BJ (cell line): ENCODE data around the gene RPAP2. TPM values are rescaled to one million over a fixed set of nuclear protein-coding genes. Genes with fewer than 3 reads are reported as not detected.

Experiments used
- CTCF ChIA-PET: fragments of 350-600 bp; formaldehyde crosslinking; extraction: SDS; loops from one replicate; lab custom pipeline; 2021; ENCODE audit warnings: antibody characterized with exemption, inconsistent platforms; lab: Yijun Ruan, JAX
- POLR2A ChIA-PET: fragments of 300-600 bp; sonication (Branson Sonifier 250); formaldehyde crosslinking; extraction: SDS; loops from one replicate; lab custom pipeline; 2021; ENCODE audit warnings: antibody characterized with exemption; lab: Charles Lee
- DNase-seq: peaks from one replicate; pipeline ENCODE4 v3.0.0-alpha.2; 2011; ENCODE audit warnings: low read depth
- H3K27me3 ChIP-seq: 2 replicates; pipeline ENCODE4 v1.6.0; 2011; ENCODE audit warnings: low read length; ENCODE audit not compliant: control insufficient read depth, insufficient read depth
- H3K36me3 ChIP-seq: 2 replicates; pipeline ENCODE4 v1.5.1; 2011; ENCODE audit warnings: low read length; ENCODE audit not compliant: control insufficient read depth, insufficient read depth
- H3K4me3 ChIP-seq: 2 replicates; pipeline ENCODE4 v1.5.1; 2011; ENCODE audit warnings: low read depth, mild to moderate bottlenecking, control low read depth, low read length
- polyA plus RNA-seq: library from polyadenylated mRNA; depleted of rRNA; stranded (reverse); fragments of >200 nt; gene quantifications from 2 replicates; pipeline ENCODE4 v1.2.3, GENCODE V29; 2011
- TF ChIP-seq, protein P1 (sequence below): IDR thresholded peaks from 2 replicates; pipeline ENCODE4 v1.5.1; 2011; ENCODE audit warnings: low read depth, mild to moderate bottlenecking, control low read depth, inconsistent platforms, low read length, moderate library complexity; ENCODE audit not compliant: insufficient read depth

RPAP2 gene
- polyA plus RNA-seq, 1 experiment = 4.0 TPM

- no peak overlapping the region for H3K4me3 ChIP-seq
- no peaks in the 10 kb centered on the region for H3K36me3 ChIP-seq
- ChIA-PET CTCF (no interaction called here), POLR2A (no interaction called here)
- no peaks in the 10 kb centered on the region for H3K27me3 ChIP-seq
- TF ChIP-seq, protein P1, sequence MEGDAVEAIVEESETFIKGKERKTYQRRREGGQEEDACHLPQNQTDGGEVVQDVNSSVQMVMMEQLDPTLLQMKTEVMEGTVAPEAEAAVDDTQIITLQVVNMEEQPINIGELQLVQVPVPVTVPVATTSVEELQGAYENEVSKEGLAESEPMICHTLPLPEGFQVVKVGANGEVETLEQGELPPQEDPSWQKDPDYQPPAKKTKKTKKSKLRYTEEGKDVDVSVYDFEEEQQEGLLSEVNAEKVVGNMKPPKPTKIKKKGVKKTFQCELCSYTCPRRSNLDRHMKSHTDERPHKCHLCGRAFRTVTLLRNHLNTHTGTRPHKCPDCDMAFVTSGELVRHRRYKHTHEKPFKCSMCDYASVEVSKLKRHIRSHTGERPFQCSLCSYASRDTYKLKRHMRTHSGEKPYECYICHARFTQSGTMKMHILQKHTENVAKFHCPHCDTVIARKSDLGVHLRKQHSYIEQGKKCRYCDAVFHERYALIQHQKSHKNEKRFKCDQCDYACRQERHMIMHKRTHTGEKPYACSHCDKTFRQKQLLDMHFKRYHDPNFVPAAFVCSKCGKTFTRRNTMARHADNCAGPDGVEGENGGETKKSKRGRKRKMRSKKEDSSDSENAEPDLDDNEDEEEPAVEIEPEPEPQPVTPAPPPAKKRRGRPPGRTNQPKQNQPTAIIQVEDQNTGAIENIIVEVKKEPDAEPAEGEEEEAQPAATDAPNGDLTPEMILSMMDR = no peak
- no peak for DNase-seq
These were observed 99.7 kb downstream of the RPAP2 start for GRCh38 chr1:92398519-92398918.

- Histone ChIP-seq H3K4me3 (no peak overlapping the region), H3K36me3 (no peaks in the 10 kb centered on the region), H3K27me3 (no peaks in the 10 kb centered on the region)
- DNase-seq = no peak
- TF ChIP-seq, protein P1 = no peak
- ChIA-PET POLR2A (no interaction called here), CTCF (no interaction called here)
These were observed 100.2 kb downstream of the RPAP2 start for GRCh38 chr1:92399076-92399475.

- ChIA-PET CTCF (no interaction called here), POLR2A (no interaction called here)
- Histone ChIP-seq H3K4me3 (no peak overlapping the region), H3K27me3 (no peaks in the 10 kb centered on the region; the same call in 1 of the 2 replicates), H3K36me3 (no peaks in the 10 kb centered on the region)
- DNase-seq = no peak
- TF ChIP-seq, protein P1 = no peak
These were observed 105.8 kb downstream of the RPAP2 start for GRCh38 chr1:92404661-92405060.

- DNase-seq = no peak
- Histone ChIP-seq H3K27me3 (no peaks in the 10 kb centered on the region; the same call in none of the 2 replicates), H3K36me3 (no peaks in the 10 kb centered on the region), H3K4me3 (no peak overlapping the region)
- CTCF ChIA-PET = no interaction called here
- POLR2A ChIA-PET = interaction anchor here (0.6 kb wide), 1 partner anchor 42 kb away, joined by 6 read pairs; no protein-coding TSS in a partner anchor
- TF ChIP-seq, protein P1 = no peak
These were observed 110.0 kb downstream of the RPAP2 start for GRCh38 chr1:92408825-92409224.

DNA sequence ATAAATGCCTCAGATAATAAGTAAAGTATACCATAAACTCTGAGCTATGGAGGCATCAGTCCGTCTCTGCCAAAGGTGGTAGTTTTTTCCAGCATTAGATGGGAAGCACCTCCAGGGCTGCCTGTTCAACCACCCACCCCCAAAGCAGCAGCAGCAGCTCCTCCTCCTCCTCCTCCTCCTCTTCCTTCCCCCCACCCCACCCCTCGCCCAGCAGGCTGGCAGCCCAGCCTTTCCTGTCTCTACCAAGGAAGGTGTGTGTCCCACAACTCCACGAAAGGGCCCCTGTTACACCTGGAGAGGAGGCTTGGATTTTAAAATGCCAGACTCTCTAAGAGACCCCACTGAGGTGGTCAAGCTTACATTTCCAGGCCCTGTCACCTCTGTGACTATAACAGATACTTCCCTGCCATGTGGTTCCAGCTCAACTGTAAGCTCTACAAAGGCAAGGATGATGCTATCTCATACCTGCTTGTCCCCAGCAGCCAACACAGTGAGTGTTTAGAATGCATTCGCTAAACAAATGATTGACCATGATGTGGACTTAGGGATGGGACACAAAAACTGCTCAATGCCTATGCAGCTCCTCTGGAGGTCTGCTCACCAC lies 111.2 kb downstream of the RPAP2 start:
- TF ChIP-seq, protein P1 = no peak
- Histone ChIP-seq H3K27me3 (no peaks in the 10 kb centered on the region; the same call in none of the 2 replicates), H3K4me3 (no peak overlapping the region), H3K36me3 (no peaks in the 10 kb centered on the region)
- CTCF ChIA-PET = no interaction called here
- POLR2A ChIA-PET = no interaction called here
- no peak for DNase-seq
